ENCODE measurements around the gene TBCD.

DNA sequence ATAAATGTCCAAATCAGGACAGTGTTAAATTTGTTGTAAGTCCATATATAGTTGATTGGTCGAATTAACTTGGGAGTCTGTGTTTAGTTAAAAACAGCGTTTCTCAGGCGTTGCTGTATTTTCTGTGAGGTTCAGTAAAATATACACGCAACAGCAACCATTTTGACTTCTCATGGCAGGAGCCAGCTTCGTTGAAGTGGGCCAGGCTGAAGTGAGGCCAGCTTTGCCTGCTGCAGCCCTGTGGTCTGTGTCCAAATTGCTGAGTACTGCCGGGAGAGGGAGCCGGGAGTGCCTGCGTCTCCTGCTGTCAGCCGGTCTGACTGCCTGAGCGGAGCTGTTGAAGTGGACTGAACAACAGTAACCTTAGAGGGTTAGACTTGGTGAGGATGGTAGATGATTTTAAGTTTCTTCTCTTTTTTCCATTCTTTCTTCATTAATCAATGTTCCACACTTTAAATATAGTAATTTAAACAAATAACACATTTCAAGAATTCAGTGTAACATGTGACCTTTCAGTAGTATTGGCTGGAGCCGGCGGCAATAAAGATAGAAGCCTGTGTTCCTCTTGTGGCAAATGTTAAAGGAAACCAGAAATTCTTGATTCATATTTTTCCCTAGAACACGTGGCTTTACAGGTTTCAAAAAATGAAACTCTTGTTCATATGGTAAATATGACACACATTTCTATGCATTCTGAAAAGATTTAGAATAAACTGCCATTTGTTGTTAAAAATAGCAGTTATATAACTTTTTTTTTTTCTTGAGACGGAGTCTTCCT lies 124.9 kb downstream of the TBCD start:
- no peak for TF ChIP-seq CTCF (IDR thresholded peaks at IDR 0.05; ENCODE audit: low read depth, low read length)
- no peak for TF ChIP-seq POLR2A (IDR thresholded peaks at IDR 0.05; ENCODE audit: extremely low read depth, insufficient read length)
- TF ChIP-seq MAX (IDR thresholded peaks at IDR 0.05; ENCODE audit: low read depth, low read length) = no peak
- TF ChIP-seq MYC (IDR thresholded peaks at IDR 0.05; ENCODE audit: low read depth, low read length) = no peak

Measured in NB4 (cell line).